BJ (cell line): ENCODE data around the gene BSG. TPM values are rescaled to one million over a fixed set of nuclear protein-coding genes. Genes with fewer than 3 reads are reported as not detected.

Source experiments
- CTCF ChIA-PET: fragments of 350-600 bp; formaldehyde crosslinking; extraction: SDS; loops from one replicate; lab custom pipeline; 2021; ENCODE audit warnings: antibody characterized with exemption, inconsistent platforms; lab: Yijun Ruan, JAX
- POLR2A ChIA-PET: fragments of 300-600 bp; sonication (Branson Sonifier 250); formaldehyde crosslinking; extraction: SDS; loops from one replicate; lab custom pipeline; 2021; ENCODE audit warnings: antibody characterized with exemption; lab: Charles Lee
- DNase-seq: peaks from one replicate; pipeline ENCODE4 v3.0.0-alpha.2; 2011; ENCODE audit warnings: low read depth
- H3K27me3 ChIP-seq: 2 replicates; pipeline ENCODE4 v1.6.0; 2011; ENCODE audit warnings: low read length; ENCODE audit not compliant: control insufficient read depth, insufficient read depth
- H3K36me3 ChIP-seq: 2 replicates; pipeline ENCODE4 v1.5.1; 2011; ENCODE audit warnings: low read length; ENCODE audit not compliant: control insufficient read depth, insufficient read depth
- H3K4me3 ChIP-seq: 2 replicates; pipeline ENCODE4 v1.5.1; 2011; ENCODE audit warnings: low read depth, mild to moderate bottlenecking, control low read depth, low read length
- CTCF ChIP-seq: IDR thresholded peaks from 2 replicates; pipeline ENCODE4 v1.5.1; 2011; ENCODE audit warnings: low read depth, mild to moderate bottlenecking, control low read depth, inconsistent platforms, low read length, moderate library complexity; ENCODE audit not compliant: insufficient read depth
- polyA plus RNA-seq: library from polyadenylated mRNA; depleted of rRNA; stranded (reverse); fragments of >200 nt; gene quantifications from 2 replicates; pipeline ENCODE4 v1.2.3, GENCODE V29; 2011

The BSG gene
- polyA plus RNA-seq, 1 experiment, result 1,176 TPM

GRCh38 chr19:574658-575526 lies 2.5 kb downstream of the BSG start:
- Histone ChIP-seq H3K4me3 (peak overlapping the region; percentile 29), H3K27me3 (no peaks in the 10 kb centered on the region), H3K36me3 (peaks cover 5% of the 10 kb centered on the region)
- no peak for DNase-seq
- POLR2A ChIA-PET, result no interaction called here
- CTCF ChIA-PET, result interaction anchor here (1.0 to 4.9 kb wide), 3 partner anchors 11 to 42 kb away, joined by 3 to 53 read pairs (median 3); no protein-coding TSS in a partner anchor
- no peak for TF ChIP-seq CTCF

DNA sequence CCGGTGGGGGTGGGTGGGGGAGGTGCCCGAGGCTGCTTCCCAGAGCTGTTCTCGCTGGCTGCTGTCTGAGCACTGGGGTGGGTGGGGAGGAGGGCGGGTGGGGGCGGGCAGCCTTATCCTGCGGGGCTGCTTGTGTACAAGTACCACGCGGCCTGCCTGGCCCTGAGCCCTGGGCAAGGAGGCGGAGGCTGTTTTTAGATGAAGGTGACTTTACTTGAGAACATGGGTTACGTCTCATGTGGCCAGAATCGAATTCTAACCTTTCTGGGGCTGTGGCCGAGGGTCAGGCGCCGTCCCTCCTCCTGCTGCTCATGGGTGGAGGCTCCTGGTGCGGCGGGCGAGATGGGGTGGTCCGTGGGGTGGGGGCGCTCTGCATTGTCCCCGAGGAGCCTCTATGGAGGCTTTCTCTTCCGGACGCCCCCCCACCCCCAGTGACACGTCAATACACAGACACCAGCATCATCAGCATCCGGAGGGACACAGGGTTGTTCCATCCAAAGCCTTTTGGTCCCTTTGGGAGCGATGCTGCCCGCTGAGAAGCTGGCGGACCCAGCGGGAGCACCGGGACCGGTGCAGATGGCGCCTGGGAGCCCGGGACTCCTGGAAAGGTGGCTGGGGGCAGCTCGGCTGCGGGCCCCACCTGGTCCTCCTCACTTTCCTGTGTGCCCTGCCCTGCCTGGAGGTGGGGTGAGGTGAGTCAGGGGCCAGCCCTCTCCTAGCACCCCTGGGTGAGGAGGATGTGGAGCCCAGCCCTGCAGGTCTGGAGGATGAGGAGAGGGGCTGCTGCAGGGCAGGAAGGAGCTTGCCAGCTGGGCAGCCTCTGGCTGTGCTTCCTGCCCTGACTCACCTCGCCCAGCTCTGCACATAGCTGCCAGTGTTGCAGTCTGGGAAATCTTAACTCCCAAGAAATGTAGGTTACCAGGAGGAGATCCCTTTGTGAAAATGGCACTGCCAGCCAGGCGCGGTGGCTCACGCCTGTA lies 3.4 kb downstream of the BSG start:
- peak overlapping the region; percentile 29 for H3K4me3 ChIP-seq
- POLR2A ChIA-PET, result no interaction called here
- CTCF ChIA-PET, result interaction anchor here (0.8 to 4.9 kb wide), 6 partner anchors 10 to 158 kb away, joined by 3 to 53 read pairs (median 3); no protein-coding TSS in a partner anchor
- no peak for TF ChIP-seq CTCF
- H3K27me3 ChIP-seq, result no peaks in the 10 kb centered on the region
- no peak for DNase-seq
- peaks cover 5% of the 10 kb centered on the region for H3K36me3 ChIP-seq

DNA sequence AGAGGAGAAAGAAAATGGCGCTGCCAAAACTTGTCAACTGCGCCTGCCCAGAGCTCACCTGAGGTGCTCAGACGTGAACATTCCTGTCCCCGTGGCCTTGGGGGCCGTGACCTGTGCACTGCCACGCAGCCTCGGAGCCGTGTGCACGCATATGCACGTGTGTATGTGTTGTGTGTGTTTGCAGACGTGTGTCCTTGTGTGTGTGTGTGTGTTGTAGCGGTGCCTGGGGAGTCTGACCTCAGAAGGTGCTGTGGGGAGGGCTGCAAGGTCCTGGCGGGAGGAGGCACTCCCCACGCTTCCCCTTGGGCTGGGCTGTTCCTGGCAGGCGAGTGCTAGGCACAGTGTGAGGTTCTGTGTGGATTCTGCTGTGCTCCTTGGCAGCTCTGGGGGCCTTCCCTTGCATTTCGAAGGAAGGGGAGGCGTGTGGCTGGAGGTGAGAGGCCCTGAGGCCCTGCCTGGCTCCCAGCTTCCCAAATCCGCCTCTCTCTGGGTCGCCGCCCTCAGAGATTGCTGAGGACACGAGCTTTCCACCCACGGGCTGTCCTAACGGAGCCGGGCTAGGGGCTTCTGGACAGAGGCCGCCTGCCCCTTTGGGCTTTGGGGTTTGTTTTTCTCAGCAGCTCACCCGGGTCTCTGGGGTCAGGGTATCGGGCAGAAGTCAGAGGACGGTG lies 4.5 kb downstream of the BSG start:
- POLR2A ChIA-PET, result no interaction called here
- H3K4me3 ChIP-seq, result no peak overlapping the region
- peaks cover 12% of the 10 kb centered on the region for H3K36me3 ChIP-seq
- DNase-seq, result no peak
- TF ChIP-seq CTCF, result no peak
- CTCF ChIA-PET, result interaction anchor here (0.8 to 4.9 kb wide), 4 partner anchors 9 to 157 kb away, joined by 3 to 53 read pairs (median 4); no protein-coding TSS in a partner anchor
- no peaks in the 10 kb centered on the region for H3K27me3 ChIP-seq

DNA sequence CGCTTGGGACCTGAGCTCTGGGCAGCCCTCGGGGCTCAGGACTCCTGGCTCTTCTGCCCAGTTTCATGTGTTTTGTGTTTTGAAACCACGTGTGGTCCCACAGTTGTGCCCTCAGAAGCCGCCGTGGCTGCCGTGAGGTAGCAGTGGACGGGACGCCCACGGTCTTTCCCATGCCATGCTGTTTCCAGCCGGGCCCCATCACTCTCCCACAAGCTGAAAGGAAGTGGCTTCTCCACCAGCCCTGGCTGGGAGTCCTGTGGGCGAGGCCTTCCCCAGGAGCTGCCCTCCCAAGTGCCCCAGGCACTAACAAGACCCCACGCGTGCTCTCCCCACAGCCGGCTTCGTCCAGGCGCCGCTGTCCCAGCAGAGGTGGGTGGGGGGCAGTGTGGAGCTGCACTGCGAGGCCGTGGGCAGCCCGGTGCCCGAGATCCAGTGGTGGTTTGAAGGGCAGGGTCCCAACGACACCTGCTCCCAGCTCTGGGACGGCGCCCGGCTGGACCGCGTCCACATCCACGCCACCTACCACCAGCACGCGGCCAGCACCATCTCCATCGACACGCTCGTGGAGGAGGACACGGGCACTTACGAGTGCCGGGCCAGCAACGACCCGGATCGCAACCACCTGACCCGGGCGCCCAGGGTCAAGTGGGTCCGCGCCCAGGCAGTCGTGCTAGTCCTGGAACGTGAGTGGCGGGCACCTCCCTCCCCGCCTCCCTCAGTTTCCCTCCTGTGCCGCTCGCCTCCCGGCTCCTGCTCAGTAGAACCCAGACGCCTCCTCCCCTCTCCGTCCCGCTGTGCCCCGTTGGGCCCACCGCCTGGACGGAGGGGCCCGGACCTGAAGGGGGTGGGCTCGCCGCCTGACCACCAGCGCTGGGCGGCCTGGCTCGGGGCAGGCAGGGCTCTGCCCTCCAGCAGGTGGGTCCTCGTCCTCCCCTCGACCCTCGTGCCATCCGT lies 5.3 kb downstream of the BSG start:
- ChIA-PET CTCF (interaction anchor here (4.9 kb wide), 1 partner anchor 8 kb away, joined by 53 read pairs; no protein-coding TSS in a partner anchor), POLR2A (no interaction called here)
- DNase-seq, result no peak
- H3K27me3 ChIP-seq, result no peaks in the 10 kb centered on the region
- TF ChIP-seq CTCF, result no peak
- peaks cover 14% of the 10 kb centered on the region for H3K36me3 ChIP-seq
- no peak overlapping the region for H3K4me3 ChIP-seq
